HEK293 (cell line): ENCODE measurements around the gene FOXF2.

ENCODE experiments used
- CTCF ChIA-PET: fragments of 350-600 bp; formaldehyde crosslinking; extraction: SDS; loops from one replicate; lab custom pipeline; 2021; ENCODE audit warnings: antibody characterized with exemption; lab: Yijun Ruan, JAX
- POLR2A ChIA-PET: fragments of 300-600 bp; formaldehyde crosslinking; extraction: SDS; loops from one replicate; lab custom pipeline; 2020; ENCODE audit warnings: antibody characterized with exemption, inconsistent platforms; lab: Yijun Ruan, JAX
- H3K27ac ChIP-seq: fragments of 200-500 bp; sonication (Bioruptor generic); 2 replicates; pipeline ENCODE4 v1.5.1; 2014; ENCODE audit warnings: low read depth, low read length, control low read depth, inconsistent platforms; ENCODE audit errors: extremely low read depth
- H3K36me3 ChIP-seq, 2 experiments: fragments of 200-500 bp in 1 of 2; sonication (Bioruptor generic) in 1 of 2; 1 replicate in 1 of 2; 2 replicates in 1 of 2; pipeline ENCODE4 v1.5.1; 2014 to 2017; ENCODE audit warnings: inconsistent platforms in 2 of 2, low read length in 2 of 2; ENCODE audit not compliant: control insufficient read depth in 2 of 2, insufficient read depth in 1 of 2
- H3K4me1 ChIP-seq: fragments of 200-500 bp; sonication (Bioruptor generic); 2 replicates; pipeline ENCODE4 v1.5.1; 2014; ENCODE audit warnings: mild to moderate bottlenecking, low read length, inconsistent platforms; ENCODE audit not compliant: control insufficient read depth, insufficient read depth
- H3K4me3 ChIP-seq: 2 replicates; pipeline ENCODE4 v1.5.1; 2011; ENCODE audit warnings: low read depth, mild to moderate bottlenecking, control low read depth, low read length, moderate library complexity
- H3K9me3 ChIP-seq: fragments of 200-500 bp; sonication (Bioruptor generic); 2 replicates; pipeline ENCODE4 v1.5.1; 2014; ENCODE audit warnings: low read depth, low read length, inconsistent platforms; ENCODE audit not compliant: control insufficient read depth, insufficient read depth
- ZNF146 ChIP-seq: fragments of 450-650 bp; formaldehyde crosslinking; IDR thresholded peaks from 2 replicates; pipeline ENCODE4 v1.5.1; 2016; ENCODE audit warnings: missing biosample characterization, missing genetic modification characterization
- ZNF211 ChIP-seq: fragments of 450-650 bp; formaldehyde crosslinking; IDR thresholded peaks from 2 replicates; pipeline ENCODE4 v1.5.1; 2016; ENCODE audit warnings: low read depth, missing biosample characterization, missing genetic modification characterization
- ZNF24 ChIP-seq: fragments of 450-650 bp; formaldehyde crosslinking; IDR thresholded peaks from 2 replicates; pipeline ENCODE4 v1.5.1; 2016; ENCODE audit warnings: missing biosample characterization, missing genetic modification characterization
- ZNF311 ChIP-seq: fragments of 450-650 bp; formaldehyde crosslinking; IDR thresholded peaks from 2 replicates; pipeline ENCODE4 v1.5.1; 2017; ENCODE audit warnings: missing biosample characterization, missing genetic modification characterization, borderline replicate concordance
- ZNF350 ChIP-seq: fragments of 450-650 bp; formaldehyde crosslinking; IDR thresholded peaks from 2 replicates; pipeline ENCODE4 v1.5.0; 2017; ENCODE audit warnings: missing biosample characterization, mild to moderate bottlenecking, missing genetic modification characterization
- ZNF473 ChIP-seq: fragments of 450-650 bp; formaldehyde crosslinking; IDR thresholded peaks from 2 replicates; pipeline ENCODE4 v1.5.1; 2017; ENCODE audit warnings: missing biosample characterization, missing genetic modification characterization
- ZNF561 ChIP-seq: fragments of 450-650 bp; IDR thresholded peaks from 2 replicates; pipeline ENCODE4 v1.5.1; 2018; ENCODE audit warnings: missing biosample characterization, missing genetic modification characterization, borderline replicate concordance
- ZNF629 ChIP-seq: fragments of 450-650 bp; formaldehyde crosslinking; IDR thresholded peaks from 2 replicates; pipeline ENCODE4 v1.5.1; 2017; ENCODE audit warnings: missing biosample characterization, missing genetic modification characterization
- ZNF677 ChIP-seq: fragments of 450-650 bp; IDR thresholded peaks from 2 replicates; pipeline ENCODE4 v1.5.0; 2018; ENCODE audit warnings: missing biosample characterization, mild to moderate bottlenecking, missing genetic modification characterization, moderate library complexity
- TF ChIP-seq, protein P1 (sequence below): fragments of 450-650 bp; formaldehyde crosslinking; IDR thresholded peaks from 2 replicates; pipeline ENCODE4 v1.5.1; 2016; ENCODE audit warnings: missing biosample characterization, missing genetic modification characterization

FOXF2 gene

DNA sequence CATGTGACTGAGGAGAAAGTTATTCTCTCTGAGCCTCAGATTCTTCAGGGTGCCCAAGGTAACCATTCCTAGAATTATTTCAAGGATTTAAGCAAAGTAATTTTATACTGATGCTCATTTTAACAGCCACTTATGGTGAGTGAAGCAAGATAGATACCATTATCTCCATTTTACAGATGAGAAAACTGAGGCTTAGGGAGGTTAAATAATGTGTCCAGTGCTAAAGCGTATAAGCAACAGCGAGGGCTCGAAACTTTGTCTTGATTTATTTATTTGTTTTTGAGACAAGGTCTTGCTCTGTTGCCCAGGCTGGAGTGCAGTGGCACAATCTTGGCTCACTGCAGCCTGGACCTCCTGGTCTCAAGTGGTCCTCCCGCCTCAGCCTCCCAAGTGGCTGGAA, 53.6 kb downstream of the FOXF2 start:
- Histone ChIP-seq H3K4me1 (no peaks in the 10 kb centered on the region), H3K4me3 (no peak overlapping the region), H3K27ac (no peak overlapping the region), H3K36me3 (no peaks in the 10 kb centered on the region), H3K9me3 (no peaks in the 10 kb centered on the region)
- TF ChIP-seq, protein P1, sequence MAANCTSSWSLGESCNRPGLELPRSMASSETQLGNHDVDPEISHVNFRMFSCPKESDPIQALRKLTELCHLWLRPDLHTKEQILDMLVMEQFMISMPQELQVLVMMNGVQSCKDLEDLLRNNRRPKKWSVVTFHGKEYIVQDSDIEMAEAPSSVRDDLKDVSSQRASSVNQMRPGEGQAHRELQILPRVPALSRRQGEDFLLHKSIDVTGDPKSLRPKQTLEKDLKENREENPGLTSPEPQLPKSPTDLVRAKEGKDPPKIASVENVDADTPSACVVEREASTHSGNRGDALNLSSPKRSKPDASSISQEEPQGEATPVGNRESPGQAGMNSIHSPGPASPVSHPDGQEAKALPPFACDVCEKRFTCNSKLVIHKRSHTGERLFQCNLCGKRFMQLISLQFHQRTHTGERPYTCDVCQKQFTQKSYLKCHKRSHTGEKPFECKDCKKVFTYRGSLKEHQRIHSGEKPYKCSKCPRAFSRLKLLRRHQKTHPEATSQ (tag by site-specific recombination): no peak
- TF ChIP-seq ZNF350 (tag by site-specific recombination) (no peak), ZNF629 (tag by site-specific recombination) (no peak), ZNF24 (no peak), ZNF473 (no peak), ZNF561 (no peak), ZNF677 (tag by site-specific recombination) (no peak), ZNF146 (tag by site-specific recombination) (no peak), ZNF311 (tag by site-specific recombination) (no peak), ZNF211 (tag by site-specific recombination) (no peak)
- POLR2A ChIA-PET: no interaction called here
- CTCF ChIA-PET: no interaction called here
